Neural progenitor cell (in vitro differentiated cells): ENCODE data around the gene TRIM22.

ENCODE experiments used
- EZH2 ChIP-seq: fragments of 200-600 bp; sonication (generic); IDR thresholded peaks from 2 replicates; pipeline ENCODE4 v1.6.1; 2017; ENCODE audit warnings: antibody characterized with exemption, mild to moderate bottlenecking, moderate library complexity
- TF ChIP-seq, protein P1 (sequence below): fragments of 200-600 bp; sonication (generic); IDR thresholded peaks from 2 replicates; pipeline ENCODE4 v1.5.1; 2017; ENCODE audit warnings: antibody characterized with exemption, mild to moderate bottlenecking

- TF ChIP-seq, protein P1, sequence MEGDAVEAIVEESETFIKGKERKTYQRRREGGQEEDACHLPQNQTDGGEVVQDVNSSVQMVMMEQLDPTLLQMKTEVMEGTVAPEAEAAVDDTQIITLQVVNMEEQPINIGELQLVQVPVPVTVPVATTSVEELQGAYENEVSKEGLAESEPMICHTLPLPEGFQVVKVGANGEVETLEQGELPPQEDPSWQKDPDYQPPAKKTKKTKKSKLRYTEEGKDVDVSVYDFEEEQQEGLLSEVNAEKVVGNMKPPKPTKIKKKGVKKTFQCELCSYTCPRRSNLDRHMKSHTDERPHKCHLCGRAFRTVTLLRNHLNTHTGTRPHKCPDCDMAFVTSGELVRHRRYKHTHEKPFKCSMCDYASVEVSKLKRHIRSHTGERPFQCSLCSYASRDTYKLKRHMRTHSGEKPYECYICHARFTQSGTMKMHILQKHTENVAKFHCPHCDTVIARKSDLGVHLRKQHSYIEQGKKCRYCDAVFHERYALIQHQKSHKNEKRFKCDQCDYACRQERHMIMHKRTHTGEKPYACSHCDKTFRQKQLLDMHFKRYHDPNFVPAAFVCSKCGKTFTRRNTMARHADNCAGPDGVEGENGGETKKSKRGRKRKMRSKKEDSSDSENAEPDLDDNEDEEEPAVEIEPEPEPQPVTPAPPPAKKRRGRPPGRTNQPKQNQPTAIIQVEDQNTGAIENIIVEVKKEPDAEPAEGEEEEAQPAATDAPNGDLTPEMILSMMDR, result no peak
- TF ChIP-seq EZH2, result no peak
Observed at GRCh38 chr11:5703741-5704536, 14.3 kb downstream of the TRIM22 start.
